GM19025 (cell line): ENCODE measurements around the gene P4HA1.
"Not testable (repeated sequence)": the region's sequence is repeated elsewhere in the genome, so short reads cannot be mapped to it uniquely, and the experiment has no call there.

Experiments
- ATAC-seq: cut with Tn5 transposase; IDR thresholded peaks from one replicate; pipeline ENCODE4 v1.9.1; 2021; ENCODE audit warnings: mild to moderate bottlenecking, low read depth, moderate library complexity; ENCODE audit not compliant: unreplicated experiment

The P4HA1 gene

DNA sequence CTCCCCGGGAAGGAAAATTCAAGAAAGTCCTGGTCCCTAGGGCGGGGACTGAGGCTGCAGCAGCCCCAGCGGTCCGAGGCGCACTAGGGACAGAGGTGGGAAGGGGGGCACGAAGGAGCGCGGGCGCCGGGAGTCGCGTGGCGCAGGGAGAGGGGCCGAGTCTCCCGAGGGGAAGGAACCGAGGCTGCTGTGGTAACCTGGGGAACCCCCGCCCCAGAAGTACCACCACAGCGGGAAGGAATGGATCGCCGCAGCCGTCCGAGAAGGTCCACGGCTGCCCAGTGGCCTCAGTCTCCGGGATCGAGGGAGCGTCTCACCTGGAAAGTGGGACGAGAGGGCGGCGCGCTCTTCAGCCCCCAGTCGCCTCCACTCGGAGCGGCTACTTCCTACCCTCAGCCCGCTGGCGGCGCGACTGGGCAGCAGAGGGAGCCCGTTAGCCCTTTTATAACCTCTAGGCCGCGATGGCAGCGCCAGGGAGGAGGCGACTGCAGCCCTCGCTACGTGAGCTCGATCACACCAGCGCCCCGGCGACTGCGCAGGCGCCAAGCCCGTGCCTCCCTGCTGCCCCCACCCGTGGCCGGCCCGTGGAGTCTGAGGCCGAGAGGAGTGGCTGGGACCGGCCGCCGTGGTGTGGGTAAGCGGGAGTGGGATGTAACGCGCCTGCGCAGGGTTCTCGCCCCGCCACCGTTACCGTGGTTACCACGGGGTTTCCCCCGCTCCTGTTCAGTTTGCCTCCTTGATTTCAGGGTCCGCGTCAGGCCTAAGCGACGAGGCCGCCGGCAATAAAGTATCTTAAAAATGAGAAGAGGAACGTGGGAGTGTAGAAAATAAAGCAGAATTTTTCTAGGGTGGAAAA, at the start of gene P4HA1:
Gene P4HA1, minus strand, starts transcription at position 418 of the 856 bp plus-strand sequence. CDS start 21,983 bp downstream, outside the sequence.
- ATAC-seq: peak; percentile 83

DNA sequence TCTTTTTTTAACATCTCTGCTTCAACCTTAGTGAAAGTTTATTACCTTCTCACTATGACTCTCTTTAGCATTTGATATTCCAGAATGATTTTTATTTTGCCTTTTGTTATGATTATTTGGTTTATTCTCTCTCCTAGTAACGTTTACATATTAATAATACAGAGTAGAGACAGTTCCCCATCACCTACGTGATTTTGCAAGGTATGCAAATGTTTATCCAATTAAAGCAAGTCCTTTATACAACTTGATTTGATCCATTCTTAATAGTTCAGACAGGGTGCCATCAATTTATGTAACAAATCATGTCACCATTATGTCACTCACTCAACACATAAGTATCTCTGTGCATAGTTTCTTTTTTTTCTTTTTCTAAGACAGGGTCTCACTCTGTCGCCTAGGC, 44.9 kb upstream of the P4HA1 start:
- ATAC-seq: no peak

DNA sequence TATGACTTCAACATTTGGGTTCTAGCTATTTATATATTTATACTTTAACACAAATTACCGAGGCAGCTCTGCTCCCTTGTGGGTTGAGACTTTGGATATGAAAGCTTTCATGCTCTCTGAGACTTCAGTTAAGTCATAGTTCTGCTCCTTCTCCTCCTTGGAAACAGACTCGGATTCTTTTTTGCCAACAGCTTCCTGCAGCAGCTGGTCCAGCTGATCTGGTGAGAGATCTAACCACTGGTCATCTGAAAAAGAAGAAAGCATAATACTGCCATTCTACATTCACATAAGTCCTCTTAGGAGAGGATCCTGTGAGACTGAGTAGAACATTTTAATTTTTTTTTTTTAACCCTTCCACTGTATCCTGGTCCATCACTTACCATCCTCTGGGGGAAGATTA, 42.6 kb upstream of the P4HA1 start:
- no peak for ATAC-seq

DNA sequence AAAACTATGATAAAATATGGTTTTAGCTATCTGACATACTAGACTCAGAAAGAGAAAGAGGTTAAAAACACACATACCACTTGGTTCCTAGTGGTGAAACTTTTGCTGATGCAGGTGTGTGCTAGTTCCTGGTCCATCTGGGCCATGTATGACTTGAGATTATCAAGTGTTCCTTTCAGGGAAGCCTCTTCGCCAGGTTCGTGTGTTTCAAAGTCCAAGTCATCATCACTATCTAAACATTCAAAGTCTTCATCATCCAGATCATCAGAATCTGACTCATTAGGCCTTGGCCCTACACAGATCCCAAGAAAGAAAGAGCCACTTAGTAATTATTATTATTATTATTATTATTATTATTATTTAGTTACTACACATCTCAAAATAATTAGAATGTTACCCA, 40.0 kb upstream of the P4HA1 start:
- no peak for ATAC-seq

DNA sequence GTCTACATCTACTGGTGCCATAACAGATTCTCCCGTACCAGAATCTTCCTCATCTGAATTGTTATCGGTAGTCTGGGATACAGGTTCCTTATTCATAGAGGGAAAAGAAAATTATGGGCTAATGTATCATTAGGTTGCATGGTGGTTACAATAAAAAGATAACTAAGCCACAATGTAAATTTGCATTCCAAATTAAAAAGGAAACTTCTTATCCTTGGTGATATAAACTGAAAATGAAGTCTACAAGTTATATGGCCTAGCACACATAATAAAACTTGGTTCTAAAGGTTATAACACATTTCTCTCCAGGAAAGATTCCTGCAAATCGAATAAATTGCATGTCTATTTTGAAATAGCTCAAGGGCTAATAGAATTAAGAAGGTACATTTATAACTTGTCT, 38.1 kb upstream of the P4HA1 start:
- ATAC-seq: no peak

DNA sequence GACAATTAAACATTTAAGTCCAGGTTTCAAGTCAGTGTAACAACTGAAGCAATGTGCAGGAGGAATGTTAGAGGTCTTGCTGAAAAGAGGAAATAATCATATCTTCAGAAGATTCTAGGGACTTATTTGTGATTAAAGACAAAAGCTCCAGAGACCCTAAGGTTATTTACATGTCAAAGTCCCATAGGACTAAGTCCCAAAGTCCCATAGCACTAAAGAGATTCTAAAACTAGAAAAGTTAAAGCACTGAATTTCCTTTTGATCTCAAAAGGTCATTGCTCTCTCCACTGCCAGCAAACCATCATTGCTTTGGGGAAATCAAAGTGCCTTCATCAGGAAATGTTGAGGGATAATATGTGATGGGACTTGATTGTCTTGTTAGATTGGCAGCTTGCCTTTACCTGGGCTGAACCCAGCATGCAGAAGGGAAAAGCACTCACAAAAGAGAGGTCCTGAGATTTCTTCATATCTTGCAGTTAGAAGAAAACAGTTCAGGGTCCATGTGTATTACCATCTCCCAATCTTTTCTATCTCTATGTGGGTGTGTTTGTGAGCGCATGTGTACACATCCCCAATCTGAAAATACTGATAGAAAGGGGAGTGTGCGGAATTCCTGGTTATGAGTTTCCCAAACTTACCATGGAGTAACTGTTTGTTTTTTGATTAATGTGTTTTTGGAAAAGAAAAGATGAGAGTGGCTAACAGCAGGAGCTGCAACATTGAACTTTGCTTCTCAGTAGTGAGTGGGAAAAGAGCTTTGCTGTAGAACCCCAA, 35.4 kb upstream of the P4HA1 start:
- ATAC-seq: no peak

- ATAC-seq: no peak
Observed at GRCh38 chr10:73131301-73131700, 34.6 kb upstream of the P4HA1 start.

DNA sequence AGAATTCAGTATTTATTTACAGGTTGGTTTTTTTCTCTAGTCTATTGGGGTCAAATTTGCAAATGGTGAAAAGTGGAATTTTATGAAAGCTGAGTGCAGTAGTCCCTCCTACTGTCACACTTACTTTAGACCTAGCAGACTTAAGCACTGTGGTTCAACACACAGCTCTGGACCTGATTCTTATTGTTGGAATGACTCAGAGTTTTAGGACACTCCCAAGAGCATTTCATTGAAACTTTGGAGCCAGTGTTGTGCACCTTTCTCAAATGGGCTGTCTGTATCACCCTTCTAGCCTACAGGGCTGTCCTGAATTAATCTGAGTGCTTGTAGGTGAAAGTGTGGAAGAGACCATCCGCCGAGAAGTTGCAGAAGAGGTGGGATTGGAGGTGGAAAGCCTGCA, 29.7 kb upstream of the P4HA1 start:
- no peak for ATAC-seq

GRCh38 chr10:73119952-73120351, 23.3 kb upstream of the P4HA1 start:
- no peak for ATAC-seq

- no peak for ATAC-seq
Observed at GRCh38 chr10:73119457-73119856, 22.8 kb upstream of the P4HA1 start.

DNA sequence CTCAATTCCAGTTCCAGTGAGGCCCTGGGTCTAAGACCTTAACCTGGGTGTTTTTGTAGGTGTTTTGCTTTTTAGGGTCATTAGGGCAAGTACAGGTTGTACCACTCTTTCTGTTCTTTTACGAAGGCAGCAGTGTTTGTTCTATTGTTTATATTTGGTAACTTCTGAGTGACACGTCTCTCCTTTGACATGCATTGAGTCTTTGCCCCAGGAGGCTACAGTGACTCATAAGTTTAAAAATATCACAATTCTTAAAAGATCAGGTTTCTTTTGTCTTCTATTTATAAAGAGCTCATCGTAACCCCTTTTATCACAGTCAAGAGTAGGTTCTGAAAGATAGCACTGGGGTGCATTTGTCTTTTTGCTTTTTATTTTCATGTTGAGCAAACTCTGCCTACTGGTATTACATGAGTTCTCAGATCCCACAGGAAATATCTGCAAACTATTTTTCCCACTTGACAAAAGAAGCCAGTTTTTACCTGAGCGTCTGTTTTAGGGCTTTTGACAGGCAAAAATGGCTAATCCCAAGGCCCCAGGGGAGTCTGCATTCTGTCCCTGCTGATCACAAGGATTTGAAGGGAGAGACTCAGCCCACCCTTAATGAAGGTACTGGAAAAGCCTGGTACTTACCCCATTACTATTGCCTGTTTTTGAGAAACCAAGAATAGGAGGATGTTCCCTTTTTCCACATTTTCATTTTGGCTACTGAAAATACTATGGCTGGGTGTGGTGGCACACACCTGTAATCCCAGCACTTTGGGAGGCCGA, 21.5 kb upstream of the P4HA1 start:
- peak; percentile 62 for ATAC-seq

- no peak for ATAC-seq
Observed at GRCh38 chr10:73116017-73116416, 19.4 kb upstream of the P4HA1 start.

DNA sequence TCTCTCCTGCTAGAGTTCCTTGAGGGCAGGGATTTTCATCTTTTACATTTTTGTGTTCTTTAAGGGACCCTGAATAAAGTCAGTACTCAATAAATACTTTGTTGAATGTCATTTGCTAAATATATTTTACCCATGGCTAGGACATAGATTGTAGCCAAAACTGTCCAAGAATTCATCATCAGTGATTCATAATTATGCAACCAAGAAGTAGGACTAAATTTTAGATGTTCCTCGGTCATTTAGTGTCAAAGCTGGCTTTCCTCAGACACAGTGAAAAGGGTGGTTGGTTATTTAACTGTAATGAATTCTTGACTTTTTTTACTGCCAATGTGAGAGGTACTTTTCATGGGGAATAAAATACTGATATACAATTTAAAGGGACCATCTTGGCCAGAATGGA, 16.9 kb upstream of the P4HA1 start:
- no peak for ATAC-seq

DNA sequence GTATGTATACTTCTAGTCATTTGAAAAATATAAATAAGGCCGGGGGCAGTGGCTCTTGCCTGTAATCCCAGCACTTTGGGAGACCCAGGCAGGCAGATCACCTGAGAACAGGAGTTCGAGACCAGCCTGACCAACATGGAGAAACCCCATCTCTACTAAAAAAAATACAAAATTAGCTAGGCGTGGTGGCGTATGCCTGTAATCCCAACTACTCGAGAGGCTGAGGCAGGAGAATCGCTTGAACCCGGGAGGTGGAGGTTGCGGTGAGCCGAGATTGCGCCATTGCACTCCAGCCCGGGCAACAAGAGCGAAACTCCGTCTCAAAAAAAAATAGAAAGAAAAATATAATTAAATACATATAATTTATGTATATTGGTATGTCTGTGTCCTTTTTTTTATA, 15.4 kb upstream of the P4HA1 start:
- not testable (repeated sequence) for ATAC-seq

GRCh38 chr10:73110345-73110849, 13.7 kb upstream of the P4HA1 start, which contains the start of gene NUDT13:
Gene NUDT13, plus strand, starts transcription at chr10:73110455. Its CDS starts 3,911 bp downstream, at chr10:73114366.
- ATAC-seq: peak; percentile 63

DNA sequence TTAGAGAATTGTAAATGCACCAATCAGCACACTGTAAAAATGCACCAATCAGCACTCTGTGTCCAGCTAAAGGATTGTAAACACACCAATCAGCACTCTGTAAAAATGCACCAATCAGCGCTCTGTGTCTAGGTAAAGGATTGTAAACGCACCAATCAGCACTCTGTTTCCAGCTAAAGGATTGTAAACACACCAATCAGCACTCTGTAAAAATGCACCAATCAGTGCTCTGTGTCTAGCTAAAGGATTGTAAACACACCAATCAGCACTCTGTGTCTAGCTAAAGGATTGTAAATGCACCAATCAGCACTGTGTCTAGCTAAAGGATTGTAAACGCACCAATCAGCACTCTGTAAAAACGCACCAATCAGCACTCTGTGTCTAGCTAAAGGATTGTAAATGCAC, 12.6 kb upstream of the P4HA1 start:
- ATAC-seq: not testable (repeated sequence)

DNA sequence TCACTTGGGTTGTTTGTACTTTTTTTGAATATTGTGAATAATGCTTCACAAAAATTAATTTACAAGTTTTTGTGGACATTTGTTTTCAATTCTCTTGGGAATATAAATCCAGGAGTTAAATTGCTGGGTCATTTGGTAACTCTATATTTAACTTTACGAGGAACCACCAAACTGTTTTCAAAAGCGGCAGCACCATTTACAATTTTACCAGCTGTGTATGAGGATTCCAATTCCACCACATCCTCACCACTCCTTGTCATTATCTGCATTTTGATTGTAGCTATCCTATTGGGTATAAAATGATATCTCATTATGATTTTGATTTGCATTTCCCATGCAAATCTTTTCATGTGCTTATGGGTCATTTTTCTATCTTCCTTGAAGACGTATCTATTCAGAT, 9.6 kb upstream of the P4HA1 start:
- ATAC-seq: no peak

GRCh38 chr10:73099141-73099540, 2.5 kb upstream of the P4HA1 start:
- ATAC-seq: no peak

GRCh38 chr10:73097305-73097670, 622 bp upstream of the P4HA1 start:
- no peak for ATAC-seq

DNA sequence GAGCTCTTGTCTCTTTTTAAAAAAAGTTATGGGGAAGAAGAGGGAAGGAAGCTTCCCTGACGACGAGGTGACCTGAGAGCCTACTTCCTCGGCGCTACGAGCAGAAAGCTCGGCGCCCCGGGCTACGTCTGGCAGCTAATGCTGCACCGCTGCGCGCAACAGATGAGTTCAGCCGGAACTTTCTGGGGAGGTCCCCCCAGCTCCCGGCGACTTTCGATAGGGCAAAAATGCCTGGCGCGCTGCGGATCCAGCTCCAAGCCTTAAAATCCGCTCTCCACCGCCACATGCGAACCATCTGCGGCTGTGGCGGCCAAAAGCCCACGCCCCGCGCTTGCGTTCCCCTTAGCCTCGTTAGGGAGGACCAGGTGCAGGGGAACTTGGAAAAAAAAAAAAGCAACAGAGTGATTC, 621 bp downstream of the P4HA1 start:
- peak; percentile 11 for ATAC-seq
